Astrocyte of the spinal cord (primary cell): ENCODE results near the gene KYNU.

Source experiments
- DNase-seq: peaks from one replicate; pipeline ENCODE4 v3.0.0; 2011; ENCODE audit warnings: low read depth, low spot score
- H3K4me3 ChIP-seq: 2 replicates; pipeline ENCODE4 v1.5.1; 2011; ENCODE audit warnings: low read depth, mild to moderate bottlenecking, low read length, moderate library complexity
- in situ Hi-C: cut with HindIII; loops from 2 replicates; pipeline ENCODE4 v1.10.0; 2017; ENCODE audit warnings: low sequenced_read_pairs
- TF ChIP-seq, protein P1 (sequence below): IDR thresholded peaks from 2 replicates; pipeline ENCODE4 v1.5.1; 2012; ENCODE audit warnings: low read depth, mild to moderate bottlenecking, low read length, inconsistent platforms

Gene KYNU

GRCh38 chr2:142965443-142965842 lies 88.0 kb downstream of the KYNU start:
- in situ Hi-C loops = no loop called here
- no peak overlapping the region for H3K4me3 ChIP-seq
- peak; percentile 67 for DNase-seq
- TF ChIP-seq, protein P1, sequence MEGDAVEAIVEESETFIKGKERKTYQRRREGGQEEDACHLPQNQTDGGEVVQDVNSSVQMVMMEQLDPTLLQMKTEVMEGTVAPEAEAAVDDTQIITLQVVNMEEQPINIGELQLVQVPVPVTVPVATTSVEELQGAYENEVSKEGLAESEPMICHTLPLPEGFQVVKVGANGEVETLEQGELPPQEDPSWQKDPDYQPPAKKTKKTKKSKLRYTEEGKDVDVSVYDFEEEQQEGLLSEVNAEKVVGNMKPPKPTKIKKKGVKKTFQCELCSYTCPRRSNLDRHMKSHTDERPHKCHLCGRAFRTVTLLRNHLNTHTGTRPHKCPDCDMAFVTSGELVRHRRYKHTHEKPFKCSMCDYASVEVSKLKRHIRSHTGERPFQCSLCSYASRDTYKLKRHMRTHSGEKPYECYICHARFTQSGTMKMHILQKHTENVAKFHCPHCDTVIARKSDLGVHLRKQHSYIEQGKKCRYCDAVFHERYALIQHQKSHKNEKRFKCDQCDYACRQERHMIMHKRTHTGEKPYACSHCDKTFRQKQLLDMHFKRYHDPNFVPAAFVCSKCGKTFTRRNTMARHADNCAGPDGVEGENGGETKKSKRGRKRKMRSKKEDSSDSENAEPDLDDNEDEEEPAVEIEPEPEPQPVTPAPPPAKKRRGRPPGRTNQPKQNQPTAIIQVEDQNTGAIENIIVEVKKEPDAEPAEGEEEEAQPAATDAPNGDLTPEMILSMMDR = no peak

- in situ Hi-C loops = no loop called here
- DNase-seq = peak; percentile 28
- TF ChIP-seq, protein P1 = no peak
- no peak overlapping the region for H3K4me3 ChIP-seq
These were observed 88.8 kb downstream of the KYNU start for GRCh38 chr2:142966284-142966683.

GRCh38 chr2:142967060-142967459 lies 89.6 kb downstream of the KYNU start:
- H3K4me3 ChIP-seq = no peak overlapping the region
- in situ Hi-C loops = no loop called here
- TF ChIP-seq, protein P1 = no peak
- DNase-seq = no peak

GRCh38 chr2:142973160-142973821 lies 95.8 kb downstream of the KYNU start:
- no peak overlapping the region for H3K4me3 ChIP-seq
- DNase-seq = no peak
- in situ Hi-C loops = no loop called here
- TF ChIP-seq, protein P1 = no peak

GRCh38 chr2:142973822-142974207 lies 96.4 kb downstream of the KYNU start:
- H3K4me3 ChIP-seq = no peak overlapping the region
- TF ChIP-seq, protein P1 = no peak
- in situ Hi-C loops = no loop called here
- DNase-seq = no peak

DNA sequence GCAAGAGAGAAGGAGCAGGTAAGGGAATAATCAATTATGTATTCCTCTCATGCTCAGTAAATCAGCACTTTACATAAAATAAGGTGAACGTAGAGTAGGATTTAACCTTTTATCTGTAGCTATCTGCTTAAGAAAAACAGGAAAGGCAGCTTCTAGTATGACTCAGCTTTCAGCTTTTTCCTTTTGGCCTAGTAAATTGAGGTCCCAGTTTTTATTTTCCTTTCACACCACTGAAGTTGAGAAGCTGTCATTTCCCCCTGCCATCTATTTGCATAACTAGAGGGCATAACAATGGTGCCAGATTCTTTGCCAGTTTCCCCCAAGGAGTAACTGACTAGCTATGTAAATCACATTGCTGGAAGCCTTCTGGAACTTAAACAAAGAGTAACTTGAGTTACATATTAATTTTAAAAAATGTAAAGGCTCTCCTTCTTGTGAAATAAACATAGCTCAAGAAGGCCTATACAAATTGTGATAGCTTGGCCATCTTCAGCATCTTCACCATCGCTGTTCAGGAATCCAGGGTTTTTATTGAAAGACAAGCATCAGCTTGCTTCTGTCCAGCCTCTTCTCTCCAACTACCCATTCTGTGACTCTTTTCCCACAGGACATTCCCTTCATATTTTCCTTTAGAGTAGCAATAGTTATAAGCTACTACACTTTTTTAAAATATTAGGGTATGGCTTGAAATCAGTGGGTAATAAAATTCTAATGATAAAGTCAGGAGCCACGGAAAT lies 97.0 kb downstream of the KYNU start:
- peak; percentile 51 for DNase-seq
- in situ Hi-C loops = no loop called here
- H3K4me3 ChIP-seq = no peak overlapping the region
- TF ChIP-seq, protein P1 = no peak
